CD1c-positive myeloid dendritic cell (primary cell): ENCODE results near the gene LTBP3.
A peak's percentile ranks its signal among the peaks of the same experiment; 100 is the strongest.

Source experiments
- DNase-seq: peaks from one replicate; pipeline ENCODE4 v3.0.0-alpha.2; 2016; ENCODE audit errors: extremely low spot score

LTBP3 gene

GRCh38 chr11:65496304-65497140, 61.6 kb downstream of the LTBP3 start:
- DNase-seq, result peak; percentile 28

- DNase-seq, result peak; percentile 38
Observed at GRCh38 chr11:65493367-65494176, 64.6 kb downstream of the LTBP3 start.

- DNase-seq, result peak; percentile 90
Observed at GRCh38 chr11:65492637-65493366, 65.4 kb downstream of the LTBP3 start.

- DNase-seq, result no peak
Observed at GRCh38 chr11:65492387-65492636, 65.8 kb downstream of the LTBP3 start.

- peak; percentile 74 for DNase-seq
Observed at GRCh38 chr11:65491614-65492386, 66.4 kb downstream of the LTBP3 start.

GRCh38 chr11:65491163-65491465, 67.0 kb downstream of the LTBP3 start:
- no peak for DNase-seq

GRCh38 chr11:65489706-65490320, 68.3 kb downstream of the LTBP3 start:
- no peak for DNase-seq

- no peak for DNase-seq
Observed at GRCh38 chr11:65489035-65489705, 69.0 kb downstream of the LTBP3 start.
